Neural cell (in vitro differentiated cells): ENCODE measurements around the gene CCDC15.

Experiments
- EZH2 ChIP-seq: fragments of 200-600, 300-800 bp; shearing (Covaris generic), sonication (generic); IDR thresholded peaks from 2 replicates; pipeline ENCODE4 v1.6.1; 2014; ENCODE audit warnings: antibody characterized with exemption, low read length, borderline replicate concordance, mild to moderate bottlenecking; ENCODE audit not compliant: insufficient read depth, poor library complexity, severe bottlenecking
- MXI1 ChIP-seq: fragments of 450-650 bp; conservative IDR thresholded peaks from 2 replicates; pipeline ENCODE4 v1.6.1; 2014; ENCODE audit warnings: antibody characterized with exemption, mild to moderate bottlenecking; ENCODE audit not compliant: poor library complexity, severe bottlenecking
- REST ChIP-seq: IDR thresholded peaks from 2 replicates; pipeline ENCODE4 v1.6.1; 2012; ENCODE audit warnings: borderline replicate concordance

GRCh38 chr11:124944565-124944964, 9.4 kb upstream of the CCDC15 start:
- TF ChIP-seq REST (no peak), EZH2 (no peak), MXI1 (no peak)
